Measurements from ENCODE around the gene KCNN3.
A peak's percentile ranks its signal among the peaks of the same experiment; 100 is the strongest.

Gene KCNN3

GRCh38 chr1:154849645-154850131 is 20.4 kb downstream of the KCNN3 start:
- no peak overlapping the region for H3K4me3 ChIP-seq (ENCODE audit: low read depth, low read length)
- TF ChIP-seq CTCF (IDR thresholded peaks at IDR 0.05; ENCODE audit: low read depth, low read length) = no peak
- in situ Hi-C loops (cut with HindIII; ENCODE audit: low sequenced_read_pairs) = loop anchor here (10.0 kb wide), 1 partner anchor 105 kb away; no protein-coding TSS in a partner anchor
- DNase-seq (ENCODE audit: low read depth, low spot score) = peak; percentile 20

- TF ChIP-seq CTCF (IDR thresholded peaks at IDR 0.05; ENCODE audit: low read depth, low read length) = no peak
- no peak for DNase-seq (ENCODE audit: low read depth, low spot score)
- no peak overlapping the region for H3K4me3 ChIP-seq (ENCODE audit: low read depth, low read length)
- in situ Hi-C loops (cut with HindIII; ENCODE audit: low sequenced_read_pairs) = no loop called here
Observed at GRCh38 chr1:154848983-154849382, 21.1 kb downstream of the KCNN3 start.

GRCh38 chr1:154847891-154848290 is 22.2 kb downstream of the KCNN3 start:
- in situ Hi-C loops (cut with HindIII; ENCODE audit: low sequenced_read_pairs) = no loop called here
- H3K4me3 ChIP-seq (ENCODE audit: low read depth, low read length) = no peak overlapping the region
- no peak for TF ChIP-seq CTCF (IDR thresholded peaks at IDR 0.05; ENCODE audit: low read depth, low read length)
- DNase-seq (ENCODE audit: low read depth, low spot score) = no peak

- DNase-seq (ENCODE audit: low read depth, low spot score) = no peak
- in situ Hi-C loops (cut with HindIII; ENCODE audit: low sequenced_read_pairs) = no loop called here
- no peak overlapping the region for H3K4me3 ChIP-seq (ENCODE audit: low read depth, low read length)
- TF ChIP-seq CTCF (IDR thresholded peaks at IDR 0.05; ENCODE audit: low read depth, low read length) = no peak
Observed at GRCh38 chr1:154846565-154847442, 23.3 kb downstream of the KCNN3 start.

- in situ Hi-C loops (cut with HindIII; ENCODE audit: low sequenced_read_pairs) = no loop called here
- H3K4me3 ChIP-seq (ENCODE audit: low read depth, low read length) = no peak overlapping the region
- TF ChIP-seq CTCF (IDR thresholded peaks at IDR 0.05; ENCODE audit: low read depth, low read length) = no peak
- DNase-seq (ENCODE audit: low read depth, low spot score) = no peak
Observed at GRCh38 chr1:154845879-154846278, 24.2 kb downstream of the KCNN3 start.

GRCh38 chr1:154845174-154845573 is 24.9 kb downstream of the KCNN3 start:
- in situ Hi-C loops (cut with HindIII; ENCODE audit: low sequenced_read_pairs) = no loop called here
- no peak for TF ChIP-seq CTCF (IDR thresholded peaks at IDR 0.05; ENCODE audit: low read depth, low read length)
- DNase-seq (ENCODE audit: low read depth, low spot score) = no peak
- H3K4me3 ChIP-seq (ENCODE audit: low read depth, low read length) = no peak overlapping the region
